GM12801 (cell line): ENCODE measurements around the gene ADH7.

ENCODE experiments used
- TF ChIP-seq, protein P1 (sequence below): IDR thresholded peaks from one replicate; pipeline ENCODE4 v1.5.1; 2011; ENCODE audit warnings: control low read depth; ENCODE audit not compliant: insufficient read length; ENCODE audit errors: extremely low read depth

Gene ADH7

GRCh38 chr4:99403380-99404184, 31.6 kb downstream of the ADH7 start:
- TF ChIP-seq, protein P1, sequence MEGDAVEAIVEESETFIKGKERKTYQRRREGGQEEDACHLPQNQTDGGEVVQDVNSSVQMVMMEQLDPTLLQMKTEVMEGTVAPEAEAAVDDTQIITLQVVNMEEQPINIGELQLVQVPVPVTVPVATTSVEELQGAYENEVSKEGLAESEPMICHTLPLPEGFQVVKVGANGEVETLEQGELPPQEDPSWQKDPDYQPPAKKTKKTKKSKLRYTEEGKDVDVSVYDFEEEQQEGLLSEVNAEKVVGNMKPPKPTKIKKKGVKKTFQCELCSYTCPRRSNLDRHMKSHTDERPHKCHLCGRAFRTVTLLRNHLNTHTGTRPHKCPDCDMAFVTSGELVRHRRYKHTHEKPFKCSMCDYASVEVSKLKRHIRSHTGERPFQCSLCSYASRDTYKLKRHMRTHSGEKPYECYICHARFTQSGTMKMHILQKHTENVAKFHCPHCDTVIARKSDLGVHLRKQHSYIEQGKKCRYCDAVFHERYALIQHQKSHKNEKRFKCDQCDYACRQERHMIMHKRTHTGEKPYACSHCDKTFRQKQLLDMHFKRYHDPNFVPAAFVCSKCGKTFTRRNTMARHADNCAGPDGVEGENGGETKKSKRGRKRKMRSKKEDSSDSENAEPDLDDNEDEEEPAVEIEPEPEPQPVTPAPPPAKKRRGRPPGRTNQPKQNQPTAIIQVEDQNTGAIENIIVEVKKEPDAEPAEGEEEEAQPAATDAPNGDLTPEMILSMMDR = no peak

DNA sequence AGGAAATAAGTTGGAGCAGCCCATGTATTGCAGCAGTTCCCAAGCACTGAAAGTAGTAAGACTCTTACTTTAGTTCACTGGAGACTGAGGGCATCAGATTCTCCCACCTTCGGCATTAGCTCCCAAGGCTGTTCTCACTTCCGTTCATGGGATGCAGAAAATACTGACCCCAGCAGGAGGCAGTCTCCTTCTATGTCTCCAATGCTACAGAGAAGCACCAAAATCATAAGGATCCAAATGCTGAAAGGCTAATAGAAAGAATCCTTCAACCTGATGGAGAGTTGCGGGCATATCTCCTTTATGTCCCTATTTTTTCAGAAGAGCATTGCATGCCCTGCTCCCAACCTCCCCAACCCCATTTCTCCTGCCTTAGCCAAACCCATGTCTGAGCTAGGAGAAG, 32.4 kb downstream of the ADH7 start:
- TF ChIP-seq, protein P1 = no peak

DNA sequence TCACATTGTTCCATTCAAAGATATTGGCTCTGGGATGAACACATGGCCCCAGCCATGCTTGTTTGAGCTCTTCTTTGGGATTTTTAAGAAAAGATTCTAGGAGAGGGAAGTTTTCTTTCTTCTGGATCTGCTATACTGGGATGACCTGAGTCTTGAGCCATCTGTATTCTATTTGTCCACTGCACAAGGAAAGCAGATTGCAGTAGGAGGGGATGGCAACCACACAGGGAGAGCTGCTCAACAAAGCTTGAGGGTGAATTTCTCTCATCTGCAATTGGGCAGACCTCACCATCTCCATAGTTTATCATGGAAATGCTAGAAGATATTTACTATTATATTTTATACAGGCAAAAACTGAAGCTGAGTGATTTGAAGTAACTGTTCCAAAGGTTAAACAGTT, 34.3 kb downstream of the ADH7 start:
- TF ChIP-seq, protein P1 = no peak

DNA sequence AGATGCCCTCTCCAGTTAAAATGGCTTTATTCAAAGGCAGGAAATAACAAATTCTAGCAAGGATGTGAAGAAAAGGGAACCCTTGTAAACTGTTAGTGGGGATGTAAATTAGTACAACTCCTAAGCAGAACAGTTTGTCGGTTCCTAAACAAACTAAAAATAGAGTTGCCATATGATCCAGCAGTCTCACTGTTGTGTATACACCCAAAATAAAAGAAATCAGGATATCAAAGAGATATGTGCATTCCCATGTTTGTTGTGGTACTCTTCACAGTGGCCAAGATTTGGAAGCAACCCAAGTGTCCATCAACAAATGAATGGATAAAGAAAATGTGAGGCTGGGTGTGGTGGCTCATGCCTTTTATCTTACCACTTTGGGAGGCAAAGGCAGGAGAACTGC, 36.1 kb downstream of the ADH7 start:
- TF ChIP-seq, protein P1 = no peak

DNA sequence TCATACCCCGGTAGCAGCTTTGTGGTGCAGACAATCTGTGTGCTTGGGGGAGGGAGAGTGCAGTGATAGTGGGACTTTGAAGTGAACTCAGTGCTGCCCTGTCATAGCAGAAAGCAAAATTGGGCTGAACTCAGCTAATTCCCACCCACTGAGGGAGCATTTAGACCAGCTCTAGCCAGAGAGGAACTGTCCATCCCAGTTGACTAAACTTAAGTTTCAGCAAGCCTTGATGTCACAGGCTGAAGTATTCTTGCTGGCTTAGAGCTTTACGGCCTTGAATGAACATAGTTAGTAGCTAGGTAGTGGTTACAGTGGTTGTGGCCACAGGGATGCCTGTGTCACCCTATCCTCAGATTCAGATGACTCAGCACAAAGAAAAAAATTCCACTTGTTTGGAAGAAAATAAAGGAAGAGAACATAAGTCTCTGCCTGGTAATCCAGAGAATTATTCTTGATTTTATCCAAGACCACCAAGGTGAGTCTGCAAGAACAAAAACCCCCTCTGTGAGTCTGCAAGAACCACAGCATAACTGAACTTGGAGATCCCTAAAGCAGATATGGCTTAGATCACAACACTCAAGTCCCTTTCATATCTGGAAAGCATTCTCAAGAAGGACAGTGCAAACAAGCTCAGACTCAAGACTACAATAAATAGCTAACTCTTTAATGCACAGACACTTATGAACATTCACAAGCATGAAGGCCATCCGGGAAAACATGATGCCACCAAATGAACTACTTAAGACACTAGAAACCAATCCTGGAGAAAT, 39.4 kb downstream of the ADH7 start:
- TF ChIP-seq, protein P1 = no peak

- TF ChIP-seq, protein P1 = no peak
Measured at GRCh38 chr4:99394896-99395295, 40.2 kb downstream of the ADH7 start.

DNA sequence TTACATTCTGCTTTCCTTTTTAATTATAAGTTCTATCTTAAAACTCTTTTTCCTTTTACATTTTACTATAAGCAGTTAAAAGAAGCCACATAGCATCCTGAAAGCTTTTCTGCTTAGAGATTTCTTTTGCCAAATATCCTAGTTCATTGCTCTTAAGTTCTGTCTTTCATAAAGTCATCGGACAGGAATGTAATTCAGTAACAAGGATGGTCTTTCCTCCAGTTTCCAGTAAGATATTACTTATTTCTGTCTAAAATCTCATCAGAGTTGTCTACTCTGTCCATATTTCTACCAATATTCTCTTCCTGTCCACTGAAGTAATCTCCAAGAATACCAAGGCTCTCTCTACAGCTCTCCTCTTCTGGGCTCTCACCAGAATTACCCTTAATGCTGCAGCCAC, 45.1 kb downstream of the ADH7 start:
- TF ChIP-seq, protein P1 = no peak
